GM20000 (cell line): ENCODE results near the gene FANCE.
"Not testable (repeated sequence)": the region's sequence is repeated elsewhere in the genome, so short reads cannot be mapped to it uniquely, and the experiment has no call there.

ENCODE experiments used
- DNase-seq: peaks from one replicate; pipeline ENCODE4 v3.0.0; 2012; ENCODE audit warnings: low spot score
- CTCF ChIP-seq: IDR thresholded peaks from 2 replicates; pipeline ENCODE4 v1.5.1; 2012; ENCODE audit warnings: mild to moderate bottlenecking, control low read depth; ENCODE audit errors: extremely low read depth, missing control alignments

Gene FANCE

DNA sequence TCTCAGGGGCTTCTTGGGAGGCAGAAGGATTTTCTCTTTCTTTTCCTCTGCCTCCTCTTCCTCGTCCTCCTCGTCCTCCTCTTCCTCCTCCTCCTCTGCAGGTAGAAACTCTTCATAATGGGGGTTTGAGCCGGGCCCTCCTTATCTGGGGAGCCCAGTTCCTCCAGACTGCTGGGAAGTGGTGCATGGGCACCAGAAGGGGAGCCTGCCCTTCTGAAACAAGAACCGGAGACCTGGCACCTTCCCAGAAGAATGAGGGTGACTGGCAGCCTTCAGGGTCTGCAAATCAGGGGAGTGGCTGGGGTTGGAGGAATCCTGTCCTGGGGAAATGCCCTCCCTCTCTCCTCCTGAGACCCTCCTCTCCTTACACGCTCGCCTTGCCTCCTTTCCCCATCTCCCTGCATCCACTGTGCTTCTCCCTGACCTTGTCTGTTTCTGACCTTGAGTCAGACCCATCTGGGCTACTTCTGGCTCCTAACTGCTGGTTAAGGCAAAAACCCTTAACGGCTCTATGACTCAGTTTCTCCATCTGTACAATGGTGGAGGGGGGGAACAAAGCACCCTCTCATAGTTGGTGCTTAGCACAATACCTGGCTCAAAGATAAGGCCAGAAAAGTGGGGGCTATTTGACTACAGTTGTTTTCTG lies 58.9 kb downstream of the FANCE start:
- no peak for TF ChIP-seq CTCF

GRCh38 chr6:35511562-35511941 lies 59.4 kb downstream of the FANCE start:
- TF ChIP-seq CTCF = no peak
- DNase-seq = peak; percentile 15

More for the DNA sequence above, 58.9 kb downstream of the FANCE start:
- DNase-seq = peak; percentile 30

- no peak for DNase-seq
- no peak for TF ChIP-seq CTCF
Observed at GRCh38 chr6:35512006-35512405, 59.9 kb downstream of the FANCE start.

DNA sequence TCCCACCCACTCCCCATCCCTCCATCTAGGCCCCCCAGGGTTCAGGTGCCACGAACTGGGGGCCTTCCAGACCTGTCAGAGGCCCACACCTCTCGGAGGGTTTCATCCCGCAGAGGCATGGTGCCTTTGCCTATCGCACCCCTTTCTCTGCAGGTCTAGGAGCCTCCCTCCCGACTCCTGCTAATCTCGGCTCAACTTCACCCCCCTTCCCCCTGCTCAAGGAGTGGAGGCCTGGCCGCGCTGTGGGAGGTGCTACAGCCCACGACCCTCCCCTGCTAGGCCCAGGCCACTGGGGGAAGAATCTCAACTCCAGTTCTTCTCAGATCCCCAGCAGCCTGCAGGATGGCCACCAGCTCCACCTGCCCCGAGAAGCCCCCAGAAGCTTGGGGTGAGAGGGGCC lies 60.6 kb downstream of the FANCE start, which contains the start of gene TULP1:
TSS of gene TULP1 (minus strand) at position 157 of the 400 bp plus-strand sequence. CDS start at position 119, 38 bp downstream.
- no peak for DNase-seq
- TF ChIP-seq CTCF = no peak

GRCh38 chr6:35514587-35514986 lies 62.4 kb downstream of the FANCE start:
- DNase-seq = no peak
- TF ChIP-seq CTCF = no peak

- DNase-seq = not testable (repeated sequence)
Observed at GRCh38 chr6:35515939-35516338, 63.8 kb downstream of the FANCE start.
